GM21825 (cell line): ENCODE measurements around the gene HNRNPLL.

Experiments
- ATAC-seq: cut with Tn5 transposase; IDR thresholded peaks from one replicate; pipeline ENCODE4 v1.9.1; 2021; ENCODE audit warnings: mild to moderate bottlenecking, moderate library complexity; ENCODE audit not compliant: unreplicated experiment

HNRNPLL gene

DNA sequence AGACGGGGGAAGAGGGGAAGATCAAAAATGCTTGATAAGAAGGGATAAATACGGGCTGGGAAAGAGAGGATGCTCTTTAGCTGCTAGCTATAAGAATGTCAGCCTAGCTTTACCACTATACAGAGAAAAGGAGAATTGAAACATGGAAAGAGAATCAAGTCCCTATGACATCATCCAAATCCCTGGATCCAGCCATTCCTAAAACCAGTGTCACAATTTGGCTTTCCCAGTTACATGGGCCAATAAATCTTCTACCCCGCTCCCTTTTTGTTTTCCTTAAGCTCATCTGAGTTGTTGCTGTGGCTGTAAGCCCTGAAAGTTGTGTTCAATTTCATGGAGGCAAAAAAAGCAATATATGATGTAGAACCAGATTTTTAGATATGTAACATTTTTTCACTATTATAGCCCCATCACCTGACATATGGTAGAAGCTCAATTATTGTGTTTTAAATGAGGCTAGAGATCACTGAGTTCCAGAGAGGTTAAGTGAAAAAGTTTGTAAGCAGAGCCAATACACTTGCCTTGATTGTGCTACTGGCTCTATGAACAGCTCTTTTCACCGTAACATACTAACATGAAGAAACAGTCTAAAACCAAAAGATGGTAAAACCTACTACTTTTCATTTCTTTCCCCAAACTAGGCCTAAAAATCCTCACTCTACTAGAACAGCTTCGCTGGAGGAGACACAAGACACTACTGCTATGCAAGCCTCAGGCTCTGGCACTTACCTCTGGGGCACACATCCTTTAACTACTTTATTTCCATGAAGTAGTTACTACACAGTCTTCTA lies 4.3 kb downstream of the HNRNPLL start:
- ATAC-seq = no peak

DNA sequence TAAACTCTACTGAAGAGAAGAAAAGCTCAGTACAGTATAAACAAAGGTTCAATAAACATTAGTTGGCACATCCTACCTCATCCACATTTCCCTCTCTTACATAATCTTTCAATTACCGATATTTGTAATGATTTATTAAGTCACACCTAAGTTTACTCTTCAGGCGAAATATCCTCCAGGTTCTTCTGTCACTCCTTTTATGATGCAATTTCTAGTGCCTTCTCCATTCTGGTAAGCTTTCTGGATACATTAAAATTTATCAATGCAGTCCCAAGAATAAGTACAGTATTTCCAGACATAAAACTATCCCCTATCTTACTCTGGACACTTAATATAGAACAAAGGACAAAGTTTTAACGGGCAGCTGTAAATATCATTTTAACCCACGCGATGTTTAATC lies 5.6 kb downstream of the HNRNPLL start:
- ATAC-seq = no peak

DNA sequence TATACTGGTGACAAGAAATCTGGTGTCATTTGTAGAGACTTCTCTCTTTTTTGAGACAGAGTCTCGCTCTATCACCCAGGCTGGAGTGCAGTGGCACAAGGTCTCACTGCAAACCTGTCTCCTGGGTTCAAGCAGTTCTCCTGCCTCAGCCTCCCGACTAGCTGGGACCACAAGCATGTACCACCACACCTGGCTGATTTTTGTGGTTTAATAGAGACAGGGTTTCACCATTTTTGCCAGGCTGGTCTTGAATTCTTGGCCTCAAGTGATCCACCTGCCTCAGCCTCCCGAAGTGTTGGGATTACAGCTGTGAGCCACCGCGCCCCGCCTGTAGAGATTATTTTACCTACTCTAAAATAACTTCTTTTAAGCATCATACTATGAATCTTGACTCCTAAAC lies 6.5 kb downstream of the HNRNPLL start:
- no peak for ATAC-seq

DNA sequence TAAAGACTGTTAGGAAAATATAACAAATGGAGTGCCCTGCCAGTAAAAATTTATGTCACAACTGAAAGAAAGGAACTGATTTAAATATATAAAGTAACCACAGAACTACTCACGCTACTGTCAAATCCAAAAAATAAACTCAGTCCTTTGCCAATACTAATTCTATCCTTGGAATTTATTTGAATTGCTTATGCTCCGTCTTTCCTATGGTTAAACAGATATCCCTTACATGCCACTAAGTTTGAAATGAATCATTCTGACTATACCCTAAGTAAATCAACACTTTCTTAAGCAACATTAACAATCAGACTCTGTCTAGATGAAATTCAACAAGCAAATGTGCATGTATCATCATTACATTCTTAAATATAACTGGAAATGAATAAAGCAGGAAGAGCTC lies 9.8 kb downstream of the HNRNPLL start:
- ATAC-seq = no peak

GRCh38 chr2:38591152-38591551 lies 11.6 kb downstream of the HNRNPLL start:
- ATAC-seq = no peak

DNA sequence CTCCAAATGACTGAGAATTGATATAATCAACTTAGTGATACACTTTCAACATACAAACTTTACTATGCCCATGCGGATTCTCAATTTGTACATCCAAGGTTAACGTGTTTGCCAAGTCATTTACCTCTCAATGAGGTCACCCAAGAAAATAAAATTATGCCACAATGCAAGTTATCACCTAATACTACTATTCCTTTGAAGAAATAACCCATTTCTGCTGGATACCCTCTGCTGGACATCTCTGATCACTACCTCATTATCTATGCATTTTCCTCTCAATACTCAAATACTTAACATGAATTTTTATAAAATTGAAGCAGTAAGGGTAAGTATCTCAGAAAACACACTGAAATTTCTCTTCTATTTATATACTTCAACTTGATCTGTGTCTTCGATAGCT lies 12.7 kb downstream of the HNRNPLL start:
- no peak for ATAC-seq

GRCh38 chr2:38586931-38587330 lies 15.8 kb downstream of the HNRNPLL start:
- no peak for ATAC-seq

DNA sequence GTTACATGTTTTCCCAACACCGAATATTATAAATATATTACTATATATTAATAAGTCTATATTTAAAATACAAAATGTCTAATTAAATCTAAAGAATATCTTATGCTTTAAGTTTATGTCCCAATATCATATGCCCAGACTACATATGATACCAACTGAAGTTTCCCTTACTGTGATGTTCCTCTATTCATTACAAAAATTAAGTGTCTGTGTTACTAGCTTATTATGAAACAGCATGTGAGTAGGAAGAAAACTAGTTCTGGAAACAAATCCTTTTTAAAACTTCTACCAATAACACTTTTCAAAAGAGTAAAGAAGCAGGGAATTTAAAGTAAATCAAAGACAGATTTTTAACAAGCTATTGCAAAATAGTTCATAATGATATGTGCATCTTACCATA lies 17.8 kb downstream of the HNRNPLL start:
- no peak for ATAC-seq

- ATAC-seq = no peak
Measured at GRCh38 chr2:38583994-38584393, 18.7 kb downstream of the HNRNPLL start.

DNA sequence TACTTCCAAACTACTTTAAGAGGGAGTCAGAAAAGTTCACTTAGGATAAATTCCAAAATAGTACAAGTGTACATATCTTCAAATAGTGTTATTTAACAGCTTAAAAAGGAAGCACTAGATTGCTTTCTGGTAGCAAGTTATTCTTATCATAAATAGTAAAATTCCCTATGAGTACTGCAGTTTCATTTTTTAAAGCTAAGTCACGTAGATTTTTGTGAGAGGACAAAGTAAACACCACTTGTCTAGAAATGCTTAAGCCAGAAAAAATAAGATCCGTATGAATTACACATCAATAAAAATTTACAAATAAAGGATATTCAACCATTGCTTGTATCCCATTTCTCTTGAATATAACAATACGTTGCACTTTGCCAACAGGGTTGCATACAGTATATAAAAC lies 19.2 kb downstream of the HNRNPLL start:
- no peak for ATAC-seq

GRCh38 chr2:38581193-38582147 lies 21.3 kb downstream of the HNRNPLL start:
- ATAC-seq = no peak

GRCh38 chr2:38580115-38580636 lies 22.6 kb downstream of the HNRNPLL start:
- ATAC-seq = no peak

GRCh38 chr2:38578832-38579231 lies 23.9 kb downstream of the HNRNPLL start:
- ATAC-seq = no peak

DNA sequence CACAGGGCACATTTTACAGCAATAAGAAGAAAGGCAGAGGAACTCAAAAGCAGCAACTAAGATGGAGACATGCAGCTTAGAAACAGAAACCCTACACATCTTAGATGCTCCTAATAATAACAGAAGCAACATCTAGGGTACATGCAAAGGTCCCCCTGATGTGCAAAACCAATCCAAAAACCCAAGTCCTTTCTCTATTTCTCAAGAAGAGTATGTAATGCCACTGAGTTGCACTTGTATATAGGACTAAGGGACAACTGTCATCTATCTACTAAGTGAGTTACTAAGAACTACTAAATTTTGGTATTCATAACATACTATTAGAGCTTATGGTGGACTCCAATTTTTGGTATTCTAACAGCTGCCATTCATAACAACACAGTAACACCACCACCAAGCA lies 28.4 kb downstream of the HNRNPLL start:
- ATAC-seq = no peak

GRCh38 chr2:38572167-38572566 lies 30.6 kb downstream of the HNRNPLL start:
- no peak for ATAC-seq

- no peak for ATAC-seq
Measured at GRCh38 chr2:38571193-38571592, 31.5 kb downstream of the HNRNPLL start.

GRCh38 chr2:38568724-38569436 lies 33.8 kb downstream of the HNRNPLL start:
- no peak for ATAC-seq

GRCh38 chr2:38565333-38565732 lies 37.4 kb downstream of the HNRNPLL start:
- ATAC-seq = no peak

- ATAC-seq = no peak
Measured at GRCh38 chr2:38561691-38562090, 41.0 kb downstream of the HNRNPLL start.

GRCh38 chr2:38560092-38560491 lies 42.6 kb downstream of the HNRNPLL start:
- no peak for ATAC-seq

DNA sequence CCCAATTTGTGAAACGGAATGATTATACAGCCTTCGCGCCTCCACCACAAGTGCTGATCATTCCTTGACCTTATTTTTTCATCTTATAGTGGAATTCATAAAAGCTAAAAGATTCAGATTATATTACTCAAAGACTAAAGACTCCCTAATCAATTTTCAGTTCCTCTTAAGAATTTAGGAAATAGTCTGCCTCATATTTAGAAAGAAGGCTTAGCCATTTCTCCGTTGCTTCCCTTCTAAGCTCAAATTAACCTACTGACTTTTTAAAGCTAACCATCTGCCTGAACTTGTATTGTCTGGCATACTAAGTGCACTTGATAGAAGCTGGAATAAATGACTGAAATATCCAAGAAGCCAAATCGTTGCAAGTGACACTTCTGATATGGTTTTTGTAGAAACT lies 44.7 kb downstream of the HNRNPLL start:
- ATAC-seq = no peak
